Erythroblast (primary cell): ENCODE data around the gene CNOT11.

Source experiments
- DNase-seq, 2 experiments: peaks; one replicate each; lab custom pipeline; 2025; lab: John Stamatoyannopoulos, UW
- GATA1 ChIP-seq: IDR thresholded peaks from 2 replicates; pipeline ENCODE4 v1.6.1; 2011; ENCODE audit warnings: low read depth, mild to moderate bottlenecking, control low read depth, low read length, moderate library complexity
- POLR2A ChIP-seq: IDR thresholded peaks from 2 replicates; pipeline ENCODE4 v1.6.1; 2011; ENCODE audit warnings: mild to moderate bottlenecking, low read length

CNOT11 gene

DNA sequence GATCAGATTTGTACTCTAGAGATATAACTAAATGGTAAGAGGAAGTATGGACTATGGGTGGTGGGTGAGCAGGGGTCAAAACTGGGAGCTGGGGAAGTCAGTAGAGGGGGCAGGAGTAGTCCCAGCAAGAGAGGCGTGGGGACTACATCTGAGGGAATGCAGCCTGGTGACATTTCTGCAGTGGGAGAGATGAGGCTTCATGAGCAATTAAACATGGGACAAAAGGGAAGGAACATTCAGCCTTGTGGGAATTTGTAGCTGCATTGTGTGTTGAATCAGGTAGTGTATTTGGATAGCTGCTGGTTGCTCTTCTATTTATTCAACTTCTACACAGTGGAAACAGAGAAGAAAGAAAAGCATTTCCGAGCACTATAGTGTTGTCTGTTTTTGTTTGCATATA lies 3.6 kb downstream of the CNOT11 start:
- no peak for DNase-seq
- TF ChIP-seq POLR2A (no peak), GATA1 (no peak)

DNA sequence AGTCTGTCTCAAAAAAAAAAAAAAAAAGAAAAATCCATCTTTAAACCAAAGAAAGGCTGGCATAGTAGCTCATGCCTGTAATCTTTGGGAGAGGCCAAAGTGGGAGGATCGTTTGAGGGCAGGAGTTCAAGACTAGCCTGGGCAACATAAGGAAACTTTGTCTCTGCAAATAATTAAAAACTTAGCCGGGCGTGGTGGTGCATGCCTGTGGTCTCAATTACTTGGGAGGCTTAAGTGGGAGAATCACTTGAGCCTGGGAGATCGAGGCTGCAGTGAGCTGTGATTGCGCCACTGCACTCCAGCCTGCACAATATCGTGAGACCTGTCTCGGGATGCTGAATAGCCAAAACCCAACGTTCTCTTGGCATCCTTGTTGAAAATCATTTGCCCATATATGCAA lies 6.1 kb downstream of the CNOT11 start:
- DNase-seq: no peak
- no peak for TF ChIP-seq POLR2A
- no peak for TF ChIP-seq GATA1

DNA sequence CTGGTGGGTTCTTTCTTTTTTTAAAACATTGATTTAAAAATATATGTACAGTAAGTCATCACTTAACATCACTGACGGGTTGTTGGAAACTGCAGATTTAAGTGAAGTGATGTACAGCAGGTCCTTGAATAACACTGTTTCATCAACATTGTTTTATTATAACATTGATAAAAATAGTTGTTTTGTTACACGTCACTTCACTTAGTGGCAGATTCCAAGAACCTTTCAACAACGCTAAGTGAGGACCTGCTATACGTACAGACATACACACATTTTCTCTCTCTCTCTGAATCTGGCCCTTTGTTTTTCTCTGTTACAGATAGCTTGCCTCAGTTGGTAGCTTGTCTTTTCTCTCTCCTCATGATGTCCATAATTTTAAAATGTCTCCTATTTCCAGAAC lies 9.5 kb downstream of the CNOT11 start:
- DNase-seq: no peak
- TF ChIP-seq POLR2A (no peak), GATA1 (no peak)

DNA sequence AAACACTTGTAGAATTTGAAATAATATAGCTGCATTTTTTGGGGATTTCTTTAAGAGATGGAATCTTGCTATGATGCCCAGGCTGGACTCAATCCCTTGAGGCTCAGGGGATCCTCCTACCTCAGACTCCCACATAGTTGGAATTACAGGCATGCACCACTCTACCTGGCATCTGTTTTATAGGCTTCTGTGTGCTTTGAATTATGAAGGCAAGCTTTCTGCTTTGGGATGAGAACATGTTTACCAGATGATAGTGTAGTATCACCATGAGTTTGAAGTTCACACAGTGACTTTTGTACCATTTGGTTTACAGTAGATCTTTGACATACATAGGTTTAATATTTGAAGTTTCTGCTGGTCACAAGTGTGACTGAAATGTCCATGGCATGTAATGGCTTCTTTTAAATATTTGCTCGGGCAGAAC lies 10.7 kb downstream of the CNOT11 start:
- DNase-seq: no peak

DNA sequence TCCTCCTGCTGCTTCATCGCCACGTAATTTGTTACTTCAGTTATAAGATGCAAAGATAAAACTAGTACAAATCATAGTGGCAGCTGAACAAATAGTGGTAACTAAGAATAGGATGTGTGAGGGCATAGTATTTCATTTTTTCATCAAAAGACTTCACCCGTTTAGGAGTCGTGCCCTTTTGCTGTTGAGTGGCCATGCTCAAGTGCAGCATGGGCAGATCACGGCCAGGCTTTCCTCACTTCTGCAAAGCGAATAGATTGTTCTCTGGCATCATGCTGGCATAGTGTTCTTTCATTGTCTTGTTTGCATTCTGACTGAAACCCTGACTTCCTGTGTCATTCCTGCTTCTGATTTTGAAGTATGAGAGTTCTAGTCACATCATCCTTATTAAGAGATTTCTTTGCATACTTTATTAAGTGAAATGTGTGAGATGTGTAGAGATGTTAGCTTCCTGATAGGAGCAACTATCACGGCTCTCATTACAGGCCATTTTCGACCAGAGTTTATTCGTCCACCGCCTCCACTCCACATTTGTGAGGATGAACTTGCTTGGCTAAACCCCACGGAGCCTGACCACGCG lies 11.8 kb downstream of the CNOT11 start:
- TF ChIP-seq POLR2A (no peak), GATA1 (no peak)
- no peak for DNase-seq

More for the DNA sequence above, 10.7 kb downstream of the CNOT11 start:
- TF ChIP-seq POLR2A (no peak), GATA1 (no peak)

DNA sequence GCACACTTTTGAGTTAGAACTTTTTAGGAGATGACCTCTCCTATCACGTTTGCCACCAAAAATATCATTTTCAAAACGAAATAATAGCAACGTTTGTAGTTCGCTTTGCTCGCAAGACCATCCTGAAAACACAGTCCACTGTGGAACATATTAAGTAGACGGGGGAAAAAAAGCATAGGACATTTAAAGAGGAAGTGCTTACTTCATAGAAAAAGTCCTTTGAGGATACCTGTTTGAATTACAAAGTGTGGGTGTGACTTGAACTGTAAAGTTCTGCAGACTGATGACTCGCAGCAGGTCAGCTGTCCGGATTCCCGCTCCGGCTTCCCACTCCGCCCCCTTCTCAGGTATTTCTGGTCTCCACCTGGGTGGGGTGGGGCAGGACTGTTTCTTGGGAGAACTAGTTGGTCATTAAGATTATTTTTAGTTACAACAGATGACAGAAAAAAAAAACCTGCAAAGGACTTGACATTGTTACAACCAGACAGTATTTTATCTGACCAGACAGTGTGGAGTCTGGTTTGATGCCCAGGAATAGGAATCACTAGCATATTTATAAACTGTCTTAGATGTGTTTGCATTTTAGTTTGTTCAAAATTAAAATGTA lies 13.3 kb downstream of the CNOT11 start:
- no peak for TF ChIP-seq POLR2A
- no peak for TF ChIP-seq GATA1
- DNase-seq: no peak

DNA sequence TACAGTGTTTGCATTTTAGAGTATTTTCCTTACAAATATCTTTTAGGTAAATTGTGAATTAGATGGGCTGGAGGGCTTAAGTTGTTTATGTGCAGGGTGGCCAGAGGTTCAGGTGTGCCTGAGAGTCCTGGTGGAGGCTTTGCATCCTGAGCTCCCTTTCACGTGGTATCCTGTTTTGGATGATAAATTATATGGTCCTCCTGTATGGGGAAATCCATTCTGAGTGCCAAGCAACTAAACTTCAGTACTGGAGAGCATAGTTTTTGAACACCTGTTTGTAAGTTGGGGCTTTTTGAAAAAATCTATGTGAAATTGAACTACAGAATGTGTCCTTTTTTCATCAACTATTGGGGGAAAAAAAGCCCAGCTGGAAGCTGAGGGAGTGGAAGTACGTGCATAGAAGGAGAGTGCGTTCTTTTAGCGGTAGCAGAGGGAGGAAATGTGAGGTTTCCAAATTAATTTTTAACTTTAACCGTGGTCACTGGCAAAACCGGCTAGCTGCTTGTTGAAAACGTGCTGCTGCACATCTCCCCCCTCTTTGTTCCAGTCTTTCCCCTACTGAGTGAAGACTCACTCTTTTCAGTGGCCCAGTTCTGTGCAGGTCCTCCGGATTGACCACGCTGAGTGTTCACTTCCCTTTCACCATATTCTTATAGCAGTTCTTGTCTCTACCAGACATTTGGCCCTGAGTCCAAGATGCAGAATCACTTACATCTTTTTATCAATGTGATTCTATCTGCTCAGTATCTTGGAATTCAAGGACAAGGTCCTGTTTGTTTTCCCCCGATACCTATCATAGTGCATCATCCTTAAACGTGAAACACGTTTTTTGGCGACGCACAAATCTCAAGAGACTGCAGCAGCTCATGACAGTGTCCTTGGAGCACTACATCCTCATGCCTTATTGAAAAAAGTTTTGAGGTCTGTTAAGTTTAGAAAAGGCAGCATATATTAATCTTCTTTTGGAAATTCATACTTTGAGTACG lies 15.3 kb downstream of the CNOT11 start:
- no peak for DNase-seq
- TF ChIP-seq POLR2A (no peak), GATA1 (no peak)

DNA sequence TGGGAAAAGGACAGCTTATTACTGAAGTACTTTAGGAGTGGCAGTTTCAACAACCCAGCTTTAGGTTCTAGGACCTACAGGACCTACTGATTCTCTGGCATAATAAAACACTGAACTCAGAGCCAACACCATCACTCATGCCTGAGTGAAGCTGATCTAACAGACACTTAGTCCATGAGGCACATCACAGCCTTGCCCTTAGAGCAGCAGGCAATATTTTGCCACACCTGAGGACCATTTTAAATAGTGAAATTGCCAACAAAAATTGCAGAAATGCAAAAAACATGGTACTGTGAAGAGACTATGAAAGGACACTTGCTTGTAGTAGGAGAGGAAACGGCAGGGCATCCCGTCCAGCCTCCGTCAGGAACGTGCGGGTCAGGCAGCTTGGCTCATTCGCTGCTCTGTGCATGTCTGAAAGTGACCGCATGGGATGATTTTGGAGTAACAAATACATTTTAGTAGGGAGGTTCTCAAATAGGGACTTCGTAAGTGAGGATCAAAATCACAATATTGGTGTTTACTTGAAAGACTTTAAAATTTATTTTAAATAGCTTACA lies 18.1 kb downstream of the CNOT11 start:
- no peak for TF ChIP-seq POLR2A
- no peak for DNase-seq

DNA sequence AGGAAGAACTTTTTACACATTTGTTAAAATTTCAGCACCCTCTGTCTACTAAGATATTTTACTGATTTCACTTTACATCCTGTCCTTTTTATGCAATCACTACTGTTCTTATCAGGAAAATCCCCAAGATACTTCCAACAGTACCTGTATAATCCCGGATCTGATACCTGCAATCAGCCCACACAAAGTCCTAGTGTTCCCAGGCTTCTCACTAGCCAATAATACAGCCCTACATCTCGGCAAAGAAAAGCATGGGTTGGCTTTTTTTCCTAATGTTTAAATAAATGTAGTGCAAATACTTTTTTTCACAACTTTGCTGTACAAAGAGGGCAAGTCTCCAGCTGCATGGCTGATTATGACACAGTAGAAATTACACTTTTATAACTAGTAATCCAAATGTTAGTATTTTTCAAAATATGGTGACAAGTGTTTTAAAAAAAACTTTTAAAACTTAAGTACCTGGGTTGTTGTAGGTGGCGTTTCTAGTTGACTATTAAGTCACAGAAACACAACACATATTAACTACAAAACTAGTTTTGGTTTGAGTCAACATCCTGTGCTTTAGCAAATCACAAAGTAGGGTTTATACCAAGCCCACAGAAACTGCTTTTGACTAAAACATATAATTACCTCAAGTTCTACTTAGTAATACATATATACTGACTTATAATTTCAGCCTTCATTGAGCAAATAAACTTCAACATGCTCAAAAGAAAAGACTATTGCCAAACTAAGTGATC lies 19.5 kb downstream of the CNOT11 start:
- no peak for DNase-seq
- TF ChIP-seq GATA1: no peak
- no peak for TF ChIP-seq POLR2A

DNA sequence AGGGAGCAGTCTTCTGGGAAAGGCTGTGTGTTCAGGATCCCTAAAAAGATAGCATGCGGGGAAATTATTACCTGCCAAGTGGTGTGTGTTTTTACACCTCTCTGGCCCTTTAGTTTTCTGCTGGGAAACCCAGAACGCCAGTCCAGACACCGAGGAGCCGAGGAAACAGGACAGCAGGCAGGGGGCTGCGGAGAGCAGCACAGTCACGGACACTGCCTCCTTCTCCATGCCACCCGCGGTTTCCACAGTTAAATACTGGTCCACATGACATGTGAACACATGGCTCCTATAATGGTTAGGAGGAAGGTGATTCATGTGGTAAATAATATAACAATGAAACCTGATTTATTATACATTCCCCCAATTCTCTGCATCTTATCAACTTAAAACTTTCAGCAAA lies 20.4 kb downstream of the CNOT11 start:
- DNase-seq: no peak
- TF ChIP-seq GATA1: no peak

DNA sequence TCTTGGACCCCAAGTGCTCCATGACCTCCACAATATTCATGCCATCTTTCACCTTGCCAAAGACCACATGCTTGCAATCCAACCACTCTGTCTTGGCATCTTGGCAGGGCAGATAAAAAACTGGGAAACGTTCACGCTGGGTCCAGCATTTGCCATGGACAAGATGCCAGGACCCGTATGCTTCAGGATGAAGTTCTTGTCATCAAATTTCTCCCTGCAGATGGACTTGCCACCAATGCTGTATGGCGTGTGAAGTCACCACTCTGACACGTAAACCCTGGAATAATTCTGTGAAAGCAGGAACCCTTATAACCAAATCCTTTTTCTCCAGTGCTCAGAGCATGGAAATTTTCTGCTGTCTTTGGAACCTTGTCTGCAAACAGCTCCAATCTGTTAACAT lies 21.5 kb downstream of the CNOT11 start:
- no peak for DNase-seq
- TF ChIP-seq GATA1 (no peak), POLR2A (no peak)

DNA sequence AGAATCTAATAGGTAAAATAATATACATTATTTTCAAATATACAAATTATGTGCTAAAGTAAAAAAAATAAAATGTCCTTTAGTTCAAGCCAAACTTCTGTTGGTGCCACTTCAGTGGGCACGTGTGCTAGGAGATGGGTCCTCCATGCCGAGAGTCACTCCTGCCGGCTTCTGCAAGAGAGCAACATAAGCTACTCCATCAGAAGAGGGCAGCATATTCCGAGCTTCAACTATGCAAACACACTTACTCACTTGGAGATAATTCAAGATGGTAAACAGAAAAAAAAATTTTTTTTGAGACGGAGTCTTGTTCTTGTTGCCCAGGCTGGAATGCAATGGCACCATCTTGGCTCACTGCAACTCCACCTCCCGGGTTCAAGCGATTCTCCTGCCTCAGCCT lies 24.4 kb downstream of the CNOT11 start:
- no peak for DNase-seq
- TF ChIP-seq GATA1 (no peak), POLR2A (no peak)

DNA sequence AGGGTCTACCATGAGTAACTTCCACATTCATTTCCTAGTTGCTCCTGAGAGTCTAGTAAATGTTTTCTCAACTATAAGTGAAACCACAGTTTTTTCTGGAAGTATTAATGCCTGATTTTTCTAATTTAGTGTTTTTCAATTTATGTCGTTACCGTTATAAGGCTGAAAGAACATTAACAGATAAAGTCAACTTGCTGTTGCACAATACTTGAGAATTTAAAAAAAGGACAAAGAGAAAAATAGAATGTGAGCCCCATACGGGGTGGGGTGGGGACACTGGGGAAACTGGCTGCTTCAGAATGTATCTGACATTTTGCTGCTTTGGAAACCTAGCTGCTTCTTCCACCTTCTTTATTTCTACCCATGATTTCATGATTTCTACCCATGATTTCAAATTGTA lies 26.2 kb downstream of the CNOT11 start:
- no peak for DNase-seq
- TF ChIP-seq POLR2A: no peak
- TF ChIP-seq GATA1: no peak

DNA sequence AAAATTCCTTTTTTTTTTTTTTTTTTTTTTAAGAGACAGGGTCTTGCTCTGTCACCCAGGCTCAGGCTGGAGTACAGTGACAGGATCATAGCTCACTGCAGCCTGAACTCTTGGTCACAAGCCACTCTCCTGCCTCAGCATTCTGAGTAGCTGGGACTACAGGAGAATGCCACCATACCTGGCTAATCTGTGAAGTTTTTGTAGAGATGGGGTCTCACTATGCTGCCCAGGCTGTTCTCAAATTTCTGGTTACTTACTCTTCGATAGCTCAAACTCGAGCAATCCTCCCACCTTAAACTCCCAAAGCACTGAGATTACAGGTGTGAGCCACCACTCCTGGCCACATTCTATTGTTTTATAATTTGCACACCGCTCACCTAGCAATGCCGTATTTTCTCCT lies 28.8 kb downstream of the CNOT11 start:
- TF ChIP-seq POLR2A (no peak), GATA1 (no peak)
- DNase-seq: no peak
